Liver (tissue), 9 donors: Measurements from ENCODE around the gene RUNX1. TPM values are rescaled to one million over a fixed set of nuclear protein-coding genes. Genes with fewer than 3 reads are reported as not detected.

Experiments used
- DNase-seq: peaks from one replicate; pipeline ENCODE4 v3.0.0-alpha.2; 2017; ENCODE audit warnings: low spot score
- H3K27ac ChIP-seq, 2 donors: one replicate each; pipeline ENCODE4 v1.7.0; 2013; ENCODE audit warnings: inconsistent platforms in 2 of 2, low read length in 2 of 2, control low read depth in 1 of 2, low read depth in 1 of 2, mild to moderate bottlenecking in 1 of 2
- H3K27me3 ChIP-seq, 4 donors: one replicate each; pipeline versions ENCODE4 v1.6.1 to v1.7.0; 2013; ENCODE audit warnings: low read length in 3 of 4, inconsistent platforms in 1 of 4, mild to moderate bottlenecking in 1 of 4, moderate library complexity in 1 of 4; ENCODE audit not compliant: control insufficient read depth in 4 of 4, insufficient read depth in 4 of 4
- H3K36me3 ChIP-seq, 4 donors: one replicate each; pipeline versions ENCODE4 v1.6.1 to v1.7.0; 2013; ENCODE audit warnings: low read length in 3 of 4, mild to moderate bottlenecking in 3 of 4, low read depth in 1 of 4, moderate library complexity in 1 of 4; ENCODE audit not compliant: control insufficient read depth in 4 of 4, insufficient read depth in 3 of 4
- H3K4me1 ChIP-seq, 4 donors: one replicate each; pipeline versions ENCODE4 v1.6.1 to v1.7.0; 2013; ENCODE audit warnings: low read length in 3 of 4, mild to moderate bottlenecking in 3 of 4, moderate library complexity in 1 of 4; ENCODE audit not compliant: control insufficient read depth in 4 of 4, insufficient read depth in 4 of 4
- H3K4me3 ChIP-seq, 3 donors: one replicate each; pipeline versions ENCODE4 v1.6.1 to v1.7.0; 2013; ENCODE audit warnings: low read length in 3 of 3, control low read depth in 1 of 3, low read depth in 1 of 3, mild to moderate bottlenecking in 1 of 3
- H3K9ac ChIP-seq, 2 donors: one replicate each; pipeline ENCODE4 v1.7.0; 2013; ENCODE audit warnings: low read length in 2 of 2, mild to moderate bottlenecking in 2 of 2, moderate library complexity in 2 of 2, control low read depth in 1 of 2, low read depth in 1 of 2
- H3K9me3 ChIP-seq, 4 donors: one replicate each; pipeline versions ENCODE4 v1.6.1 to v1.7.0; 2013; ENCODE audit warnings: low read length in 3 of 4; ENCODE audit not compliant: control insufficient read depth in 4 of 4
- ATF3 ChIP-seq: IDR thresholded peaks from 2 replicates; pipeline ENCODE4 v1.6.1; 2016; ENCODE audit warnings: antibody characterized with exemption
- CTCF ChIP-seq: fragments of 150-350 bp; IDR thresholded peaks from 2 replicates; pipeline ENCODE4 v1.5.1; 2017; ENCODE audit warnings: improper control_type of control experiment, low read depth, low read length; ENCODE audit not compliant: missing input control
- EGR1 ChIP-seq, 2 donors: IDR thresholded peaks; 2 replicates each; pipeline ENCODE4 v1.6.1; 2016 to 2018; ENCODE audit warnings: antibody characterized with exemption in 2 of 2, low read depth in 2 of 2
- FOXA1 ChIP-seq: IDR thresholded peaks from 2 replicates; pipeline ENCODE4 v1.6.1; 2016; ENCODE audit warnings: antibody characterized with exemption
- FOXA2 ChIP-seq: IDR thresholded peaks from 2 replicates; pipeline ENCODE4 v1.6.1; 2016; ENCODE audit warnings: antibody characterized with exemption
- GABPA ChIP-seq, 2 donors: IDR thresholded peaks in 1 of 2; conservative IDR thresholded peaks in 1 of 2; 2 replicates each; pipeline ENCODE4 v1.6.1; 2016; ENCODE audit warnings: antibody characterized with exemption in 2 of 2, mild to moderate bottlenecking in 1 of 2, moderate library complexity in 1 of 2
- HNF4A ChIP-seq, 2 donors: conservative IDR thresholded peaks; 2 replicates each; pipeline ENCODE4 v1.6.1; 2016; ENCODE audit warnings: antibody characterized with exemption in 2 of 2, mild to moderate bottlenecking in 2 of 2
- HNF4G ChIP-seq: IDR thresholded peaks from 2 replicates; pipeline ENCODE4 v1.6.1; 2016; ENCODE audit warnings: antibody characterized with exemption
- JUND ChIP-seq, 2 donors: IDR thresholded peaks; 2 replicates each; pipeline ENCODE4 v1.6.1; 2016; ENCODE audit warnings: antibody characterized with exemption in 2 of 2
- MAX ChIP-seq: IDR thresholded peaks from 2 replicates; pipeline ENCODE4 v1.6.1; 2016; ENCODE audit warnings: antibody characterized with exemption
- NR2F2 ChIP-seq: IDR thresholded peaks from 2 replicates; pipeline ENCODE4 v1.6.1; 2016; ENCODE audit warnings: antibody characterized with exemption
- RAD21 ChIP-seq, 2 donors: IDR thresholded peaks; 2 replicates each; pipeline ENCODE4 v1.6.1; 2016; ENCODE audit warnings: antibody characterized with exemption in 2 of 2, mild to moderate bottlenecking in 2 of 2
- REST ChIP-seq: IDR thresholded peaks from 2 replicates; pipeline ENCODE4 v1.6.1; 2016; ENCODE audit warnings: antibody characterized with exemption, mild to moderate bottlenecking
- RXRA ChIP-seq, 2 donors: IDR thresholded peaks; 2 replicates each; pipeline ENCODE4 v1.6.1; 2017 to 2018; ENCODE audit warnings: antibody characterized with exemption in 2 of 2, mild to moderate bottlenecking in 1 of 2
- SP1 ChIP-seq: IDR thresholded peaks from 2 replicates; pipeline ENCODE4 v1.6.1; 2018; ENCODE audit warnings: antibody characterized with exemption, mild to moderate bottlenecking
- TAF1 ChIP-seq: conservative IDR thresholded peaks from 2 replicates; pipeline ENCODE4 v1.6.1; 2016; ENCODE audit warnings: antibody characterized with exemption, mild to moderate bottlenecking
- YY1 ChIP-seq: IDR thresholded peaks from 2 replicates; pipeline ENCODE4 v1.6.1; 2016; ENCODE audit warnings: antibody characterized with exemption, mild to moderate bottlenecking
- ZBTB33 ChIP-seq: IDR thresholded peaks from 2 replicates; pipeline ENCODE4 v1.6.1; 2016; ENCODE audit warnings: antibody characterized with exemption
- WGBS: extraction: QIAGEN DNeasy Blood & Tissue Kit; methylation state at CpG from one replicate; pipeline ENCODE4 v1.1.7; 2013; 5-methylcytosine and 5-hydroxymethylcytosine counted together
- polyA plus RNA-seq, 2 donors: library from polyadenylated mRNA; stranded (reverse) in 1 of 2; unstranded in 1 of 2; fragments of 200-250 nt in 1 of 2; fragments of >200 nt in 1 of 2; fragmentation: Nextera tagmentation in 1 of 2; extraction: Ambion mirVana in 1 of 2; gene quantifications; one replicate each; pipeline versions ENCODE4 v1.2.1 to v1.2.3, GENCODE V29; 2013 to 2015
- total RNA-seq, 2 donors: library from RNA; depleted of rRNA; stranded (reverse); fragments of >200 nt; gene quantifications; one replicate each; pipeline ENCODE4 v1.2.3, GENCODE V29; 2014
- donor health status: healthy.
- donor health status: healthy.
- donor health status: healthy.
- donor health status: healthy.
- donor health status: healthy.

The RUNX1 gene
- total and polyA plus RNA-seq, 4 donors: 0.98 to 7.2 (median 3.1) TPM

GRCh38 chr21:34909492-34910292, 139.4 kb downstream of the RUNX1 start:
- Histone ChIP-seq H3K4me1 (peaks cover 6 to 38% (median 33%) of the 10 kb centered on the region in 4 donors), H3K4me3 (no peak overlapping the region), H3K27ac (peak overlapping the region in 1 of 2 donors; percentile 11), H3K9me3 (no peaks in the 10 kb centered on the region), H3K36me3 (no peaks in the 10 kb centered on the region), H3K9ac (no peak overlapping the region), H3K27me3 (no peaks in the 10 kb centered on the region)
- no peak for DNase-seq
- 79% methylated on average over 3 of the region's 3 CpGs for WGBS
- no peak for TF ChIP-seq FOXA1
- no peak for TF ChIP-seq HNF4A (conservative IDR thresholded peaks at IDR 0.05)

- Histone ChIP-seq H3K4me3 (no peak overlapping the region), H3K36me3 (no peaks in the 10 kb centered on the region), H3K27me3 (no peaks in the 10 kb centered on the region), H3K4me1 (peaks cover 6 to 38% (median 33%) of the 10 kb centered on the region in 4 donors), H3K9ac (no peak overlapping the region), H3K27ac (peak overlapping the region in 1 of 2 donors; percentile 8), H3K9me3 (no peaks in the 10 kb centered on the region)
- TF ChIP-seq RXRA (IDR thresholded peaks at IDR 0.05) (peak; percentile 66 to 89), ZBTB33 (peak; percentile 75), RAD21 (IDR thresholded peaks at IDR 0.05) (peak; percentile 44 to 45), NR2F2 (no peak), FOXA2 (peak; percentile 65), FOXA1 (peak; percentile 27), TAF1 (no peak), HNF4A (conservative IDR thresholded peaks at IDR 0.05) (peak; percentile 72 to 88), GABPA (IDR thresholded peaks at IDR 0.05 in 1 of 2, conservative IDR thresholded peaks at IDR 0.05 in 1 of 2) (peak in 1 of 2 donors; percentile 54), REST (peak; percentile 28), CTCF (no peak), SP1 (peak; percentile 43), EGR1 (IDR thresholded peaks at IDR 0.05; ENCODE audit: low read depth in 2 of 2) (peak in 1 of 2 donors; percentile 29), HNF4G (peak; percentile 43), YY1 (peak; percentile 80), JUND (IDR thresholded peaks at IDR 0.05) (peak; percentile 79 to 87), ATF3 (peak; percentile 78), MAX (peak; percentile 84)
- peak; percentile 60 for DNase-seq
- WGBS: 11% methylated on average over 3 of the region's 3 CpGs
Observed at GRCh38 chr21:34908419-34909055, 140.6 kb downstream of the RUNX1 start.
